IMR-90 (cell line): Measurements from ENCODE around the gene TBRG4. TPM values are rescaled to one million over a fixed set of nuclear protein-coding genes. Genes with fewer than 3 reads are reported as not detected.

Experiments used
- ATAC-seq: fragments of 200-7000 bp; cut with Tn5 transposase; 2 replicates; pipeline ENCODE4 v1.9.1; 2020; ENCODE audit warnings: low read depth, mild to moderate bottlenecking, moderate library complexity
- BruUV-seq: library from RNA; stranded (reverse); fragments of 400-500 nt; replicated peaks from 2 replicates; lab custom pipeline; 2021; lab: Mats Ljungman, UMichigan
- CTCF ChIA-PET: fragments of 300-600 bp; formaldehyde crosslinking; extraction: SDS; loops from one replicate; lab custom pipeline; 2021; ENCODE audit warnings: antibody characterized with exemption; lab: Yijun Ruan, JAX
- POLR2A ChIA-PET: fragments of 300-600 bp; sonication (Branson Sonifier 250); formaldehyde crosslinking; loops from one replicate; lab custom pipeline; 2022; ENCODE audit warnings: antibody characterized with exemption; ENCODE audit not compliant: unreplicated experiment; lab: Charles Lee
- DNase-seq: peaks from one replicate; pipeline ENCODE4 v3.0.0; 2013
- H2AFZ ChIP-seq: replicated peaks from 2 replicates; pipeline ENCODE3; 2013; ENCODE audit warnings: low read length, mild to moderate bottlenecking; ENCODE audit not compliant: poor library complexity
- H2AK5ac ChIP-seq: 2 replicates; pipeline ENCODE4 v1.6.1; 2013; ENCODE audit warnings: low read depth, low read length, inconsistent platforms
- H2AK9ac ChIP-seq: replicated peaks from 2 replicates; pipeline ENCODE3; 2013; ENCODE audit warnings: mild to moderate bottlenecking, low read depth, low read length, moderate library complexity; ENCODE audit not compliant: poor library complexity
- H2BK120ac ChIP-seq: 2 replicates; pipeline ENCODE4 v1.6.1; 2013; ENCODE audit warnings: low read depth, low read length, inconsistent platforms
- H2BK15ac ChIP-seq: 3 replicates; pipeline ENCODE4 v1.6.1; 2013; ENCODE audit warnings: low read depth, low read length, inconsistent platforms
- H2BK20ac ChIP-seq: 2 replicates; pipeline ENCODE4 v1.6.1; 2013; ENCODE audit warnings: low read depth, mild to moderate bottlenecking, inconsistent platforms, low read length, moderate library complexity
- H2BK5ac ChIP-seq: 2 replicates; pipeline ENCODE4 v1.6.1; 2013; ENCODE audit warnings: mild to moderate bottlenecking, low read depth, low read length, inconsistent platforms; ENCODE audit not compliant: poor library complexity, severe bottlenecking
- H3K14ac ChIP-seq: replicated peaks from 2 replicates; pipeline ENCODE4 v1.6.1; 2013; ENCODE audit warnings: low read depth, low read length, inconsistent platforms
- H3K18ac ChIP-seq: 2 replicates; pipeline ENCODE4 v1.6.1; 2013; ENCODE audit warnings: low read depth, low read length, control low read depth
- H3K23ac ChIP-seq: 2 replicates; pipeline ENCODE4 v1.6.1; 2013; ENCODE audit warnings: low read depth, low read length, inconsistent platforms
- H3K27ac ChIP-seq: 2 replicates; pipeline ENCODE4 v1.5.1; 2013; ENCODE audit warnings: mild to moderate bottlenecking, control low read depth, low read length; ENCODE audit not compliant: insufficient read depth
- H3K27me3 ChIP-seq: 2 replicates; pipeline ENCODE4 v1.6.1; 2013; ENCODE audit warnings: low read length; ENCODE audit not compliant: control insufficient read depth, insufficient read depth
- H3K36me3 ChIP-seq: 2 replicates; pipeline ENCODE4 v1.6.1; 2013; ENCODE audit warnings: low read length, mixed read lengths; ENCODE audit not compliant: control insufficient read depth, insufficient read depth
- H3K4ac ChIP-seq: 2 replicates; pipeline ENCODE4 v1.6.1; 2013; ENCODE audit warnings: low read depth, low read length, inconsistent platforms
- H3K4me1 ChIP-seq: 2 replicates; pipeline ENCODE4 v1.6.1; 2013; ENCODE audit warnings: low read length, mixed read lengths; ENCODE audit not compliant: control insufficient read depth, insufficient read depth
- H3K4me2 ChIP-seq: 2 replicates; pipeline ENCODE4 v1.6.1; 2013; ENCODE audit warnings: low read depth, mild to moderate bottlenecking, control low read depth, low read length, moderate library complexity
- H3K4me3 ChIP-seq: 2 replicates; pipeline ENCODE4 v1.5.1; 2013; ENCODE audit warnings: low read depth, mild to moderate bottlenecking, control low read depth, low read length, moderate library complexity; ENCODE audit not compliant: insufficient read depth
- H3K56ac ChIP-seq: 2 replicates; pipeline ENCODE4 v1.6.1; 2013; ENCODE audit warnings: low read length, inconsistent platforms; ENCODE audit not compliant: insufficient read depth; ENCODE audit errors: extremely low read depth
- H3K79me1 ChIP-seq, 2 experiments: 2 replicates each; pipeline ENCODE4 v1.6.1; 2013; ENCODE audit warnings: low read length in 2 of 2, inconsistent platforms in 1 of 2, low read depth in 1 of 2
- H3K9ac ChIP-seq: 2 replicates; pipeline ENCODE4 v1.6.1; 2013; ENCODE audit warnings: low read depth, low read length, control low read depth
- H3K9me1 ChIP-seq: 2 replicates; pipeline ENCODE4 v1.6.1; 2013; ENCODE audit warnings: low read length, inconsistent platforms; ENCODE audit not compliant: insufficient read depth
- H3K9me3 ChIP-seq: 2 replicates; pipeline ENCODE4 v1.6.1; 2013; ENCODE audit warnings: low read length; ENCODE audit not compliant: control insufficient read depth, insufficient read depth
- H4K20me1 ChIP-seq: 2 replicates; pipeline ENCODE4 v1.6.1; 2013; ENCODE audit warnings: low read length, inconsistent platforms; ENCODE audit not compliant: insufficient read depth
- H4K5ac ChIP-seq: 2 replicates; pipeline ENCODE4 v1.6.1; 2013; ENCODE audit warnings: mild to moderate bottlenecking, low read depth, low read length, control low read depth
- H4K8ac ChIP-seq, 2 experiments: 2 replicates each; pipeline ENCODE4 v1.6.1; 2013; ENCODE audit warnings: low read depth in 2 of 2, low read length in 2 of 2, control low read depth in 1 of 2, inconsistent platforms in 1 of 2
- H4K91ac ChIP-seq: 2 replicates; pipeline ENCODE4 v1.6.1; 2013; ENCODE audit warnings: low read depth, low read length, inconsistent platforms; ENCODE audit not compliant: insufficient read depth
- BHLHE40 ChIP-seq: fragments of 150-350 bp; IDR thresholded peaks from 2 replicates; pipeline ENCODE4 v1.6.1; 2016; ENCODE audit warnings: mild to moderate bottlenecking, low read depth, low read length
- CEBPB ChIP-seq: IDR thresholded peaks from 2 replicates; pipeline ENCODE4 v1.6.1; 2012; ENCODE audit warnings: low read depth, low read length, improper control_type of control experiment
- CHD1 ChIP-seq: IDR thresholded peaks from 2 replicates; pipeline ENCODE4 v1.6.1; 2012; ENCODE audit warnings: low read depth, low read length, improper control_type of control experiment
- FOS ChIP-seq: fragments of 150-350 bp; IDR thresholded peaks from 2 replicates; pipeline ENCODE4 v1.6.1; 2016; ENCODE audit warnings: low read depth, low read length
- MAFK ChIP-seq: IDR thresholded peaks from 2 replicates; pipeline ENCODE4 v1.6.1; 2012; ENCODE audit warnings: low read depth, low read length, improper control_type of control experiment
- MAZ ChIP-seq: IDR thresholded peaks from 2 replicates; pipeline ENCODE4 v1.6.1; 2012; ENCODE audit warnings: low read depth, mild to moderate bottlenecking, low read length, improper control_type of control experiment, moderate library complexity, borderline replicate concordance
- MXI1 ChIP-seq: IDR thresholded peaks from 2 replicates; pipeline ENCODE4 v1.6.1; 2012; ENCODE audit warnings: low read depth, mild to moderate bottlenecking, low read length, moderate library complexity, borderline replicate concordance
- NFE2L2 ChIP-seq: fragments of 150-350 bp; IDR thresholded peaks from 2 replicates; pipeline ENCODE4 v1.6.1; 2016; ENCODE audit warnings: low read depth, mild to moderate bottlenecking, low read length
- POLR2A ChIP-seq: IDR thresholded peaks from 2 replicates; pipeline ENCODE4 v1.6.1; 2012; ENCODE audit warnings: mild to moderate bottlenecking, low read depth, low read length
- RAD21 ChIP-seq: IDR thresholded peaks from 2 replicates; pipeline ENCODE4 v1.6.1; 2012; ENCODE audit warnings: low read length, improper control_type of control experiment
- RCOR1 ChIP-seq: IDR thresholded peaks from 2 replicates; pipeline ENCODE4 v1.6.1; 2012; ENCODE audit warnings: mild to moderate bottlenecking, low read length, improper control_type of control experiment; ENCODE audit not compliant: insufficient replicate concordance
- RFX5 ChIP-seq: IDR thresholded peaks from 2 replicates; pipeline ENCODE4 v1.8.0; 2012; ENCODE audit warnings: low read depth, mild to moderate bottlenecking, low read length, moderate library complexity
- SMC3 ChIP-seq: fragments of 150-350 bp; IDR thresholded peaks from 2 replicates; pipeline ENCODE4 v1.6.1; 2016; ENCODE audit warnings: low read depth, mild to moderate bottlenecking, antibody characterized with exemption, low read length, moderate library complexity
- WGBS, 2 experiments: methylation state at CpG; one replicate each; pipeline versions ENCODE4 v1.1.5 to v1.1.7; 2013; ENCODE audit warnings: missing lambda C conversion rate in 2 of 2; ENCODE audit not compliant: insufficient read length in 1 of 2; ENCODE audit errors: extremely low coverage in 2 of 2; 5-methylcytosine and 5-hydroxymethylcytosine counted together
- dilution Hi-C: fragments of 300-500 bp; cut with HindIII; formaldehyde crosslinking; loops from one replicate; pipeline ENCODE4 v1.14.3; 2018; ENCODE audit warnings: low sequenced_read_pairs; ENCODE audit not compliant: unreplicated experiment
- in situ Hi-C: fragments of 300-500 bp; cut with MboI; formaldehyde crosslinking; loops from 3 replicates; pipeline ENCODE4 v1.14.3; 2019; ENCODE audit warnings: low sequenced_read_pairs, inconsistent platforms, mixed read lengths
- intact Hi-C: fragments of 100-400 bp; cut with micrococcal nuclease; formaldehyde crosslinking; loops from 2 replicates; pipeline ENCODE4 v1.10.0; 2022
- polyA plus RNA-seq, 3 experiments: library from polyadenylated mRNA; depleted of rRNA; stranded (reverse); fragments of >200 nt; gene quantifications; 2 replicates each; pipeline ENCODE4 v1.2.3, GENCODE V29; 2012; ENCODE audit warnings: low replicate concordance in 1 of 3
- total RNA-seq: library from RNA; depleted of rRNA; stranded (reverse); fragments of >200 nt; gene quantifications from 2 replicates; pipeline ENCODE4 v1.2.3, GENCODE V29; 2012
- TF ChIP-seq, protein P1 (sequence below): fragments of 150-350 bp; IDR thresholded peaks from 2 replicates; pipeline ENCODE4 v1.6.1; 2017; ENCODE audit warnings: mild to moderate bottlenecking, antibody characterized with exemption, low read length, low read depth
- TF ChIP-seq, protein P2 (sequence below): fragments of 150-350 bp; IDR thresholded peaks from 2 replicates; pipeline ENCODE4 v1.6.1; 2016; ENCODE audit warnings: low read depth, mild to moderate bottlenecking, low read length, moderate library complexity, borderline replicate concordance
- TF ChIP-seq, protein P3 (sequence below): conservative IDR thresholded peaks from 2 replicates; pipeline ENCODE4 v1.5.1; 2012; ENCODE audit warnings: mild to moderate bottlenecking, low read depth, low read length, improper control_type of control experiment

Gene TBRG4
- total and polyA plus RNA-seq, 2 of the 4 experiments (the other 2 are of a cell fraction) = 71.6 to 77.6 TPM

DNA sequence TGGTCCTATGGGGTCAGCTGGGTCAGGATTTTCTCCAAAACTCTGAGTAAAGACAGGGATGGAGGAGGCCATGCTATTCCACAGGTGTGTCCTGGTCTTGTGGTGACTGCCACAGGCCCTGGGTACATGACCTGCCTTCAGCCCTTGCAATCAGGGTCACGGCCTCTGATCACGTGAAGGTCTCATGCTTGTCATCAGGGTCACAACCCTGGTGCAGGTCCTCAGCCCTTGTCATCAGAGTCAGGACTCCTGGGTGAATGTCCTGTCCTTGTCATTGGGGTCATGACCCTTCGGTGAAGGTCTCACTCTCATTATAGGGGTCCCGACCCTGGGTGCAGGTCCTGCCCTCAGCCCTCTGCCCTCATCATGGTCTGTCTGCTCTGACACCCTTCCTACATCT lies 21.9 kb upstream of the TBRG4 start:
- H3K36me3 ChIP-seq = no peaks in the 10 kb centered on the region
- no peak overlapping the region for H3K56ac ChIP-seq
- H3K4me3 ChIP-seq = no peak overlapping the region
- no peak overlapping the region for H2AK9ac ChIP-seq
- H4K91ac ChIP-seq = no peak overlapping the region
- H3K27ac ChIP-seq = no peak overlapping the region
- DNase-seq (no peak), ATAC-seq (no peak)
- H2BK20ac ChIP-seq = no peak overlapping the region
- no peak overlapping the region for H3K23ac ChIP-seq
- no peak overlapping the region for H2AK5ac ChIP-seq
- H2BK120ac ChIP-seq = no peak overlapping the region
- H3K79me1 ChIP-seq = no peaks in the 10 kb centered on the region
- H3K9me3 ChIP-seq = no peaks in the 10 kb centered on the region
- H3K9ac ChIP-seq = no peak overlapping the region
- H3K14ac ChIP-seq = no peak overlapping the region
- H3K18ac ChIP-seq = no peak overlapping the region
- H4K8ac ChIP-seq = no peak overlapping the region
- peaks cover 28% of the 10 kb centered on the region for H3K27me3 ChIP-seq
- no peak overlapping the region for H4K5ac ChIP-seq
- TF ChIP-seq MAFK (no peak), RCOR1 (no peak), MAZ (no peak), POLR2A (no peak), BHLHE40 (no peak), CEBPB (no peak), MXI1 (no peak), SMC3 (no peak), RAD21 (no peak), NFE2L2 (no peak), CHD1 (no peak), FOS (no peak), RFX5 (no peak)
- TF ChIP-seq, protein P1, sequence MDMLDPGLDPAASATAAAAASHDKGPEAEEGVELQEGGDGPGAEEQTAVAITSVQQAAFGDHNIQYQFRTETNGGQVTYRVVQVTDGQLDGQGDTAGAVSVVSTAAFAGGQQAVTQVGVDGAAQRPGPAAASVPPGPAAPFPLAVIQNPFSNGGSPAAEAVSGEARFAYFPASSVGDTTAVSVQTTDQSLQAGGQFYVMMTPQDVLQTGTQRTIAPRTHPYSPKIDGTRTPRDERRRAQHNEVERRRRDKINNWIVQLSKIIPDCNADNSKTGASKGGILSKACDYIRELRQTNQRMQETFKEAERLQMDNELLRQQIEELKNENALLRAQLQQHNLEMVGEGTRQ = no peak
- TF ChIP-seq, protein P2, sequence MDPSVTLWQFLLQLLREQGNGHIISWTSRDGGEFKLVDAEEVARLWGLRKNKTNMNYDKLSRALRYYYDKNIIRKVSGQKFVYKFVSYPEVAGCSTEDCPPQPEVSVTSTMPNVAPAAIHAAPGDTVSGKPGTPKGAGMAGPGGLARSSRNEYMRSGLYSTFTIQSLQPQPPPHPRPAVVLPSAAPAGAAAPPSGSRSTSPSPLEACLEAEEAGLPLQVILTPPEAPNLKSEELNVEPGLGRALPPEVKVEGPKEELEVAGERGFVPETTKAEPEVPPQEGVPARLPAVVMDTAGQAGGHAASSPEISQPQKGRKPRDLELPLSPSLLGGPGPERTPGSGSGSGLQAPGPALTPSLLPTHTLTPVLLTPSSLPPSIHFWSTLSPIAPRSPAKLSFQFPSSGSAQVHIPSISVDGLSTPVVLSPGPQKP = no peak
- TF ChIP-seq, protein P3, sequence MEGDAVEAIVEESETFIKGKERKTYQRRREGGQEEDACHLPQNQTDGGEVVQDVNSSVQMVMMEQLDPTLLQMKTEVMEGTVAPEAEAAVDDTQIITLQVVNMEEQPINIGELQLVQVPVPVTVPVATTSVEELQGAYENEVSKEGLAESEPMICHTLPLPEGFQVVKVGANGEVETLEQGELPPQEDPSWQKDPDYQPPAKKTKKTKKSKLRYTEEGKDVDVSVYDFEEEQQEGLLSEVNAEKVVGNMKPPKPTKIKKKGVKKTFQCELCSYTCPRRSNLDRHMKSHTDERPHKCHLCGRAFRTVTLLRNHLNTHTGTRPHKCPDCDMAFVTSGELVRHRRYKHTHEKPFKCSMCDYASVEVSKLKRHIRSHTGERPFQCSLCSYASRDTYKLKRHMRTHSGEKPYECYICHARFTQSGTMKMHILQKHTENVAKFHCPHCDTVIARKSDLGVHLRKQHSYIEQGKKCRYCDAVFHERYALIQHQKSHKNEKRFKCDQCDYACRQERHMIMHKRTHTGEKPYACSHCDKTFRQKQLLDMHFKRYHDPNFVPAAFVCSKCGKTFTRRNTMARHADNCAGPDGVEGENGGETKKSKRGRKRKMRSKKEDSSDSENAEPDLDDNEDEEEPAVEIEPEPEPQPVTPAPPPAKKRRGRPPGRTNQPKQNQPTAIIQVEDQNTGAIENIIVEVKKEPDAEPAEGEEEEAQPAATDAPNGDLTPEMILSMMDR = no peak
- POLR2A ChIA-PET = no interaction called here
- H3K4me1 ChIP-seq = no peaks in the 10 kb centered on the region
- H3K4ac ChIP-seq = no peak overlapping the region
- intact Hi-C loops (no loop called here), dilution Hi-C loops (no loop called here), in situ Hi-C loops (loop anchor here (10.0 kb wide), 3 partner anchors 169 to 539 kb away; no protein-coding TSS in a partner anchor)
- H2BK5ac ChIP-seq = no peak overlapping the region
- H3K9me1 ChIP-seq = no peaks in the 10 kb centered on the region; the same call in 1 of the 2 replicates
- BruUV-seq = no TSS peak
- no peak overlapping the region for H3K4me2 ChIP-seq
- WGBS, 2 experiments = 72% methylated on average over 4 of the region's 4 CpGs; no CpG with 5 or more reads in 1 of the 2 experiments
- no peak overlapping the region for H2AFZ ChIP-seq
- CTCF ChIA-PET = no interaction called here
- H4K20me1 ChIP-seq = no peaks in the 10 kb centered on the region
- no peak overlapping the region for H2BK15ac ChIP-seq
